Body of pancreas (tissue), 4 donors: ENCODE results near the gene PCDHGC4.

ENCODE experiments used
- POLR2A ChIP-seq, 3 donors: fragments of 450-650 bp; IDR thresholded peaks; one replicate each; pipeline ENCODE4 v1.6.1; 2016; ENCODE audit warnings: antibody characterized with exemption in 3 of 3, mild to moderate bottlenecking in 2 of 3
- TF ChIP-seq, protein P1 (sequence below), 7 experiments: fragments of 450-650 bp in 4 of 7; fragments of 200-600 bp in 3 of 7; sonication (generic) in 3 of 7; IDR thresholded peaks; one replicate each; pipeline ENCODE4 v1.5.1; 2016 to 2019; ENCODE audit warnings: antibody characterized with exemption in 7 of 7

DNA sequence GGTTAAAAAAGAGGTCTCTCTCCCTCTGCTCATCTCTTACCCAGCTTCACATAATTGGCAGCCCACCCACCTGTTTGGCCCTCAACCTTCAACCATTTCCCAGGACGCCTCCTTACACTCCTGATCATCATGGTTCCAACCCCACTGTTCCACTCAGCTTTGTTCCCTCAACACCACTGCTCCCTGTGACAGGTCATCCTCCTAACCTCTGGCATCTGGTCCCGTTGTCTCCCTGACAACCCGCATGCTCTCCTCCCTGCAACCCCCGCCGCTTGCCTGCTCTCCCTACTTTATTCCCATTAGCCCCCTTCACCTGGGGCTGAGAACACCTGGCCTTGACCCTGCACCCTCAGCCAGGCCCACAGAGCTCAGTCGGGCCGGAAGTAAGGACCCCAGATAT lies 16.9 kb downstream of the PCDHGC4 start:
- no peak for TF ChIP-seq POLR2A (IDR thresholded peaks at IDR 0.05)
- TF ChIP-seq, protein P1, sequence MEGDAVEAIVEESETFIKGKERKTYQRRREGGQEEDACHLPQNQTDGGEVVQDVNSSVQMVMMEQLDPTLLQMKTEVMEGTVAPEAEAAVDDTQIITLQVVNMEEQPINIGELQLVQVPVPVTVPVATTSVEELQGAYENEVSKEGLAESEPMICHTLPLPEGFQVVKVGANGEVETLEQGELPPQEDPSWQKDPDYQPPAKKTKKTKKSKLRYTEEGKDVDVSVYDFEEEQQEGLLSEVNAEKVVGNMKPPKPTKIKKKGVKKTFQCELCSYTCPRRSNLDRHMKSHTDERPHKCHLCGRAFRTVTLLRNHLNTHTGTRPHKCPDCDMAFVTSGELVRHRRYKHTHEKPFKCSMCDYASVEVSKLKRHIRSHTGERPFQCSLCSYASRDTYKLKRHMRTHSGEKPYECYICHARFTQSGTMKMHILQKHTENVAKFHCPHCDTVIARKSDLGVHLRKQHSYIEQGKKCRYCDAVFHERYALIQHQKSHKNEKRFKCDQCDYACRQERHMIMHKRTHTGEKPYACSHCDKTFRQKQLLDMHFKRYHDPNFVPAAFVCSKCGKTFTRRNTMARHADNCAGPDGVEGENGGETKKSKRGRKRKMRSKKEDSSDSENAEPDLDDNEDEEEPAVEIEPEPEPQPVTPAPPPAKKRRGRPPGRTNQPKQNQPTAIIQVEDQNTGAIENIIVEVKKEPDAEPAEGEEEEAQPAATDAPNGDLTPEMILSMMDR (IDR thresholded peaks at IDR 0.05) = no peak
